Lower leg skin (tissue), 4 donors: ENCODE data around the gene LRWD1. TPM values are rescaled to one million over a fixed set of nuclear protein-coding genes. Genes with fewer than 3 reads are reported as not detected.
A peak's percentile ranks its signal among the peaks of the same experiment; 100 is the strongest.
"Not testable (repeated sequence)": the region's sequence is repeated elsewhere in the genome, so short reads cannot be mapped to it uniquely, and the experiment has no call there.

Source experiments
- DNase-seq, 2 donors: peaks; one replicate each; pipeline ENCODE4 v3.0.0-alpha.2; 2019; ENCODE audit warnings: low spot score in 2 of 2
- H3K4me3 ChIP-seq: fragments of 200-600 bp; sonication (generic); 2 replicates; pipeline ENCODE4 v1.5.1; 2017; ENCODE audit warnings: mild to moderate bottlenecking, low read depth; ENCODE audit not compliant: poor library complexity, severe bottlenecking
- WGBS, 2 donors: methylation state at CpG; one replicate each; pipeline ENCODE4 v1.1.5; 2018; 5-methylcytosine and 5-hydroxymethylcytosine counted together
- intact Hi-C: fragments of 100-400 bp; cut with DNase I; formaldehyde crosslinking; loops from one replicate; pipeline ENCODE4 v1.15.0; 2023; ENCODE audit warnings: low total_unique reads
- total RNA-seq, 4 donors: library from RNA; depleted of rRNA; stranded (reverse); fragments of >200 nt; gene quantifications; one replicate each; pipeline ENCODE4 v1.1.0, GENCODE V29; 2016

The LRWD1 gene
- total RNA-seq, 4 donors from 2014 or later: 9.8 to 16.1 (median 10.3) TPM

- intact Hi-C loops, H3K4me3 ChIP-seq: not testable (repeated sequence)
- no CpG with 5 or more reads among the region's 33 CpGs for WGBS, 2 donors
- DNase-seq: peak in 1 of 2 donors; percentile 43
Measured at GRCh38 chr7:102493220-102493935, 28.6 kb downstream of the LRWD1 start.

- not testable (repeated sequence) for H3K4me3 ChIP-seq
Measured at GRCh38 chr7:102494026-102494425, 29.2 kb downstream of the LRWD1 start.

GRCh38 chr7:102494473-102495149 is 29.8 kb downstream of the LRWD1 start:
- H3K4me3 ChIP-seq, DNase-seq, intact Hi-C loops: not testable (repeated sequence)
- WGBS, 2 donors: no CpG with 5 or more reads among the region's 67 CpGs

More at GRCh38 chr7:102494026-102494425, 29.2 kb downstream of the LRWD1 start:
- peak in 1 of 2 donors; percentile 13 for DNase-seq
- intact Hi-C loops: not testable (repeated sequence)
- 54% methylated on average over 9 of the region's 15 CpGs; no CpG with 5 or more reads in 1 of the 2 donors for WGBS, 2 donors

GRCh38 chr7:102496861-102497260 is 32.1 kb downstream of the LRWD1 start:
- 66 to 81% methylated on average over 3 to 4 of the region's 10 CpGs for WGBS, 2 donors
- H3K4me3 ChIP-seq, intact Hi-C loops: not testable (repeated sequence)
- peak in 1 of 2 donors; percentile 8 for DNase-seq

- DNase-seq: peak; percentile 13 to 78
- intact Hi-C loops: not testable (repeated sequence)
Measured at GRCh38 chr7:102497308-102497707, 32.5 kb downstream of the LRWD1 start.

GRCh38 chr7:102498321-102498720 is 33.5 kb downstream of the LRWD1 start:
- peak; percentile 11 to 76 for DNase-seq
- WGBS, 2 donors: 89 to 94% methylated on average over 12 to 15 of the region's 16 CpGs
- H3K4me3 ChIP-seq, intact Hi-C loops: not testable (repeated sequence)

More at GRCh38 chr7:102497308-102497707, 32.5 kb downstream of the LRWD1 start:
- not testable (repeated sequence) for H3K4me3 ChIP-seq
- 93% methylated on average over 2 of the region's 5 CpGs; no CpG with 5 or more reads in 1 of the 2 donors for WGBS, 2 donors

- intact Hi-C loops, H3K4me3 ChIP-seq, DNase-seq: not testable (repeated sequence)
- WGBS, 2 donors: no CpG with 5 or more reads among the region's 12 CpGs
Measured at GRCh38 chr7:102503141-102503540, 38.4 kb downstream of the LRWD1 start.

- no CpG with 5 or more reads among the region's 24 CpGs for WGBS, 2 donors
- H3K4me3 ChIP-seq, DNase-seq, intact Hi-C loops: not testable (repeated sequence)
Measured at GRCh38 chr7:102505298-102506185, 40.8 kb downstream of the LRWD1 start.

GRCh38 chr7:102507410-102508088 is 42.8 kb downstream of the LRWD1 start:
- H3K4me3 ChIP-seq, intact Hi-C loops: not testable (repeated sequence)
- peak in 1 of 2 donors; percentile 11 for DNase-seq
- WGBS, 2 donors: 95 to 100% methylated on average over 2 of the region's 8 CpGs

GRCh38 chr7:102510575-102510974 is 45.8 kb downstream of the LRWD1 start:
- 68 to 71% methylated on average over 5 to 6 of the region's 8 CpGs for WGBS, 2 donors
- DNase-seq: peak; percentile 14 to 80
- intact Hi-C loops, H3K4me3 ChIP-seq: not testable (repeated sequence)

- H3K4me3 ChIP-seq, DNase-seq, intact Hi-C loops: not testable (repeated sequence)
- WGBS, 2 donors: no CpG with 5 or more reads among the region's 30 CpGs
Measured at GRCh38 chr7:102511860-102512522, 47.2 kb downstream of the LRWD1 start.

- peak; percentile 16 to 86 for DNase-seq
- intact Hi-C loops, H3K4me3 ChIP-seq: not testable (repeated sequence)
- WGBS, 2 donors: 20 to 21% methylated on average over 5 of the region's 5 CpGs
Measured at GRCh38 chr7:102512642-102513221, 47.9 kb downstream of the LRWD1 start.

GRCh38 chr7:102514881-102515721 is 50.3 kb downstream of the LRWD1 start:
- intact Hi-C loops, DNase-seq, H3K4me3 ChIP-seq: not testable (repeated sequence)
- WGBS, 2 donors: no CpG with 5 or more reads among the region's 15 CpGs
